Measurements from ENCODE around the gene PPHLN1.

The PPHLN1 gene

DNA sequence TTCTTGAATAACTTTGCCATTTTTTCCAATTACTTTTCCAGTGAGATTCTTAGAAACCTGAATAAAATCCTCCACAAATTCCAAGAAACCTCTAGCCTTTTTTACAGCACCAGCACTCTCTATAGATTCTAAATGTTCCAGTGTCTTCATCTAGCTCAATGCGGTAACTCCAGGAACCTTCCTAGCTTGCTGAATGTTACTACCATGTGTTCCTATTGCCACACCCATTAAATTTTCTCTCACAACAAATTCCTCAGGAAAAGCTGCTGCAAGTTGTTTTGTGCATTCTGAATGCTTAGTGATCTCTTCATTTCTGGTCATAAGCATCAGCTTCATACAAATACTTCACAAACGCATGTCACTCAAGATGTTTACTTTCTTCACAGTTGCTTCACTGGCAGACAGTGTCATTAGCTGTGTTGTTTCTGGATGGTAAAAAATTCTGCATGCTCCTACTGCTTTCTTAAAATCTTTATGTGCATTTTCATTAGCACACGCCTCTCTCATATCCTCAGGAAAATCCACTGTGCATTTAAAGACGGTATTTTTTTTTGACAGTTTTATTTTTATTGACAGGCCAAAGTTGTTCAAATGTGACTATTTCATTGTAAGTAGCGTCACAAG is 106.7 kb downstream of the PPHLN1 start:
- no peak for ATAC-seq
- TF ChIP-seq ESRRG (CRISPR knock-in tag; IDR thresholded peaks at IDR 0.05) (no peak), CSDC2 (CRISPR knock-in tag; IDR thresholded peaks at IDR 0.05) (no peak), ZFP3 (CRISPR knock-in tag; IDR thresholded peaks at IDR 0.05) (no peak), OSR1 (CRISPR knock-in tag; IDR thresholded peaks at IDR 0.05) (no peak), SNAI2 (CRISPR knock-in tag; IDR thresholded peaks at IDR 0.05) (no peak), ARNTL (CRISPR knock-in tag; IDR thresholded peaks at IDR 0.05; ENCODE audit: borderline replicate concordance, low read depth) (no peak), ZNF565 (CRISPR knock-in tag; conservative IDR thresholded peaks at IDR 0.05; ENCODE audit: low read depth) (no peak), TOX (CRISPR knock-in tag; IDR thresholded peaks at IDR 0.05; ENCODE audit: borderline replicate concordance) (no peak), BACH2 (CRISPR knock-in tag; IDR thresholded peaks at IDR 0.05; ENCODE audit: borderline replicate concordance) (no peak), ISL1 (CRISPR knock-in tag; IDR thresholded peaks at IDR 0.05) (no peak), ZNF70 (CRISPR knock-in tag; IDR thresholded peaks at IDR 0.05) (no peak), ZNF8 (CRISPR knock-in tag; IDR thresholded peaks at IDR 0.05) (no peak)
- TF ChIP-seq, protein P1, sequence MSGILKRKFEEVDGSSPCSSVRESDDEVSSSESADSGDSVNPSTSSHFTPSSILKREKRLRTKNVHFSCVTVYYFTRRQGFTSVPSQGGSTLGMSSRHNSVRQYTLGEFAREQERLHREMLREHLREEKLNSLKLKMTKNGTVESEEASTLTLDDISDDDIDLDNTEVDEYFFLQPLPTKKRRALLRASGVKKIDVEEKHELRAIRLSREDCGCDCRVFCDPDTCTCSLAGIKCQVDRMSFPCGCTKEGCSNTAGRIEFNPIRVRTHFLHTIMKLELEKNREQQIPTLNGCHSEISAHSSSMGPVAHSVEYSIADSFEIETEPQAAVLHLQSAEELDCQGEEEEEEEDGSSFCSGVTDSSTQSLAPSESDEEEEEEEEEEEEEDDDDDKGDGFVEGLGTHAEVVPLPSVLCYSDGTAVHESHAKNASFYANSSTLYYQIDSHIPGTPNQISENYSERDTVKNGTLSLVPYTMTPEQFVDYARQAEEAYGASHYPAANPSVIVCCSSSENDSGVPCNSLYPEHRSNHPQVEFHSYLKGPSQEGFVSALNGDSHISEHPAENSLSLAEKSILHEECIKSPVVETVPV (CRISPR knock-in tag; IDR thresholded peaks at IDR 0.05) = no peak
- TF ChIP-seq, protein P2, sequence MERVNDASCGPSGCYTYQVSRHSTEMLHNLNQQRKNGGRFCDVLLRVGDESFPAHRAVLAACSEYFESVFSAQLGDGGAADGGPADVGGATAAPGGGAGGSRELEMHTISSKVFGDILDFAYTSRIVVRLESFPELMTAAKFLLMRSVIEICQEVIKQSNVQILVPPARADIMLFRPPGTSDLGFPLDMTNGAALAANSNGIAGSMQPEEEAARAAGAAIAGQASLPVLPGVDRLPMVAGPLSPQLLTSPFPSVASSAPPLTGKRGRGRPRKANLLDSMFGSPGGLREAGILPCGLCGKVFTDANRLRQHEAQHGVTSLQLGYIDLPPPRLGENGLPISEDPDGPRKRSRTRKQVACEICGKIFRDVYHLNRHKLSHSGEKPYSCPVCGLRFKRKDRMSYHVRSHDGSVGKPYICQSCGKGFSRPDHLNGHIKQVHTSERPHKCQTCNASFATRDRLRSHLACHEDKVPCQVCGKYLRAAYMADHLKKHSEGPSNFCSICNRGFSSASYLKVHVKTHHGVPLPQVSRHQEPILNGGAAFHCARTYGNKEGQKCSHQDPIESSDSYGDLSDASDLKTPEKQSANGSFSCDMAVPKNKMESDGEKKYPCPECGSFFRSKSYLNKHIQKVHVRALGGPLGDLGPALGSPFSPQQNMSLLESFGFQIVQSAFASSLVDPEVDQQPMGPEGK (CRISPR knock-in tag; IDR thresholded peaks at IDR 0.05; ENCODE audit: borderline replicate concordance) = no peak
- TF ChIP-seq, protein P3, sequence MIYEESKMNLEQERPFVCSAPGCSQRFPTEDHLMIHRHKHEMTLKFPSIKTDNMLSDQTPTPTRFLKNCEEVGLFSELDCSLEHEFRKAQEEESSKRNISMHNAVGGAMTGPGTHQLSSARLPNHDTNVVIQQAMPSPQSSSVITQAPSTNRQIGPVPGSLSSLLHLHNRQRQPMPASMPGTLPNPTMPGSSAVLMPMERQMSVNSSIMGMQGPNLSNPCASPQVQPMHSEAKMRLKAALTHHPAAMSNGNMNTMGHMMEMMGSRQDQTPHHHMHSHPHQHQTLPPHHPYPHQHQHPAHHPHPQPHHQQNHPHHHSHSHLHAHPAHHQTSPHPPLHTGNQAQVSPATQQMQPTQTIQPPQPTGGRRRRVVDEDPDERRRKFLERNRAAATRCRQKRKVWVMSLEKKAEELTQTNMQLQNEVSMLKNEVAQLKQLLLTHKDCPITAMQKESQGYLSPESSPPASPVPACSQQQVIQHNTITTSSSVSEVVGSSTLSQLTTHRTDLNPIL (CRISPR knock-in tag; IDR thresholded peaks at IDR 0.05; ENCODE audit: low read depth) = no peak

DNA sequence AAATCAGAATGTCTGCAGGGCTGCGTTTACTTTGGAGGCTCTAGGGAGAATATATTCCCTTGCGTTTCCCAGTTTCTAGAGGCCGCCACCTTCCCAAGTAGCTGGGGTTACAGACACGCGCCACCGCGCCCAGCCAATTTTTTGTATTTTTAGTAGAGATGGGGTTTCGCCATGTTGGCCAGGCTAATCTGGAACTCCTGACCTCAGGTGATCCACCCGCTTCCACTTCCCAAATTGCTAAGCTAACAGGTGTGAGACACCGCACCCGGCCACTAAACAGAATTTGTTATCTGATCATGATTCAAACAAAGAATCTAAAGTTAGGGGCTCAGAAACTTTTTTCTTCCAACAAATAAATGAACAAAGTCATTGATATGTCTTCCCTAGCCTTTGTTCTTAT is 114.6 kb downstream of the PPHLN1 start:
- no peak for ATAC-seq
- TF ChIP-seq RARB (CRISPR knock-in tag; IDR thresholded peaks at IDR 0.05) (no peak), TCF4 (CRISPR knock-in tag; IDR thresholded peaks at IDR 0.05; ENCODE audit: borderline replicate concordance) (no peak), ZFP3 (CRISPR knock-in tag; IDR thresholded peaks at IDR 0.05) (no peak), ARNTL (CRISPR knock-in tag; IDR thresholded peaks at IDR 0.05; ENCODE audit: borderline replicate concordance, low read depth) (no peak), ZFP30 (CRISPR knock-in tag; IDR thresholded peaks at IDR 0.05) (no peak), SNAI2 (CRISPR knock-in tag; IDR thresholded peaks at IDR 0.05) (no peak), ZNF70 (CRISPR knock-in tag; IDR thresholded peaks at IDR 0.05) (no peak), CSDC2 (CRISPR knock-in tag; IDR thresholded peaks at IDR 0.05) (no peak), ZC3H10 (CRISPR knock-in tag; IDR thresholded peaks at IDR 0.05) (no peak), TOX (CRISPR knock-in tag; IDR thresholded peaks at IDR 0.05; ENCODE audit: borderline replicate concordance) (no peak)
- TF ChIP-seq, protein P1 (CRISPR knock-in tag; IDR thresholded peaks at IDR 0.05) = no peak
- TF ChIP-seq, protein P2 (CRISPR knock-in tag; IDR thresholded peaks at IDR 0.05; ENCODE audit: borderline replicate concordance) = no peak
- TF ChIP-seq, protein P4, sequence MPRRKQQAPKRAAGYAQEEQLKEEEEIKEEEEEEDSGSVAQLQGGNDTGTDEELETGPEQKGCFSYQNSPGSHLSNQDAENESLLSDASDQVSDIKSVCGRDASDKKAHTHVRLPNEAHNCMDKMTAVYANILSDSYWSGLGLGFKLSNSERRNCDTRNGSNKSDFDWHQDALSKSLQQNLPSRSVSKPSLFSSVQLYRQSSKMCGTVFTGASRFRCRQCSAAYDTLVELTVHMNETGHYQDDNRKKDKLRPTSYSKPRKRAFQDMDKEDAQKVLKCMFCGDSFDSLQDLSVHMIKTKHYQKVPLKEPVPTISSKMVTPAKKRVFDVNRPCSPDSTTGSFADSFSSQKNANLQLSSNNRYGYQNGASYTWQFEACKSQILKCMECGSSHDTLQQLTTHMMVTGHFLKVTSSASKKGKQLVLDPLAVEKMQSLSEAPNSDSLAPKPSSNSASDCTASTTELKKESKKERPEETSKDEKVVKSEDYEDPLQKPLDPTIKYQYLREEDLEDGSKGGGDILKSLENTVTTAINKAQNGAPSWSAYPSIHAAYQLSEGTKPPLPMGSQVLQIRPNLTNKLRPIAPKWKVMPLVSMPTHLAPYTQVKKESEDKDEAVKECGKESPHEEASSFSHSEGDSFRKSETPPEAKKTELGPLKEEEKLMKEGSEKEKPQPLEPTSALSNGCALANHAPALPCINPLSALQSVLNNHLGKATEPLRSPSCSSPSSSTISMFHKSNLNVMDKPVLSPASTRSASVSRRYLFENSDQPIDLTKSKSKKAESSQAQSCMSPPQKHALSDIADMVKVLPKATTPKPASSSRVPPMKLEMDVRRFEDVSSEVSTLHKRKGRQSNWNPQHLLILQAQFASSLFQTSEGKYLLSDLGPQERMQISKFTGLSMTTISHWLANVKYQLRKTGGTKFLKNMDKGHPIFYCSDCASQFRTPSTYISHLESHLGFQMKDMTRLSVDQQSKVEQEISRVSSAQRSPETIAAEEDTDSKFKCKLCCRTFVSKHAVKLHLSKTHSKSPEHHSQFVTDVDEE (CRISPR knock-in tag; IDR thresholded peaks at IDR 0.05) = no peak
- TF ChIP-seq, protein P3 (CRISPR knock-in tag; IDR thresholded peaks at IDR 0.05; ENCODE audit: low read depth) = no peak

Data from SK-N-SH treated with all-trans-retinoic acid at 6 μM for 48 hours (cell line).